Heart right ventricle (tissue), 16 donors: ENCODE measurements around the gene UTP3. TPM values are rescaled to one million over a fixed set of nuclear protein-coding genes. Genes with fewer than 3 reads are reported as not detected.
A peak's percentile ranks its signal among the peaks of the same experiment; 100 is the strongest.

Source experiments
- ATAC-seq, 8 donors: fragments of 200-7000 bp; cut with Tn5 transposase; one replicate each; pipeline ENCODE4 v1.9.1; 2020; ENCODE audit warnings: mild to moderate bottlenecking in 8 of 8, moderate library complexity in 8 of 8, moderate number of reproducible peaks in 1 of 8
- DNase-seq, 2 donors: peaks; one replicate each; pipeline ENCODE4 v3.0.0-alpha.2; 2020
- H3K27ac ChIP-seq, 10 donors: fragments of 200-600 bp; sonication (generic) in 2 of 10; one replicate each; pipeline versions ENCODE4 v1.5.0 to v1.8.0; 2020 to 2022; ENCODE audit warnings: mild to moderate bottlenecking in 3 of 10
- H3K27me3 ChIP-seq, 7 donors: fragments of 200-600 bp; one replicate each; pipeline ENCODE4 v1.8.0; 2021 to 2022; ENCODE audit warnings: mild to moderate bottlenecking in 2 of 7
- H3K36me3 ChIP-seq, 9 donors: fragments of 200-600 bp; sonication (generic) in 1 of 9; one replicate each; pipeline versions ENCODE4 v1.5.0 to v1.8.0; 2020 to 2022; ENCODE audit warnings: mild to moderate bottlenecking in 2 of 9
- H3K4me1 ChIP-seq, 9 donors: fragments of 200-600 bp; sonication (generic) in 1 of 9; one replicate each; pipeline versions ENCODE4 v1.5.0 to v1.8.0; 2020 to 2022; ENCODE audit warnings: mild to moderate bottlenecking in 4 of 9
- H3K4me3 ChIP-seq, 10 donors: fragments of 200-600 bp; sonication (generic) in 2 of 10; one replicate each; pipeline versions ENCODE4 v1.5.0 to v1.8.0; 2020 to 2022; ENCODE audit warnings: mild to moderate bottlenecking in 7 of 10, moderate library complexity in 2 of 10
- H3K9me3 ChIP-seq, 11 donors: fragments of 200-600 bp in 10 of 11; sonication (generic) in 2 of 11; one replicate each; pipeline versions ENCODE4 v1.5.0 to v1.8.0; 2013 to 2022; ENCODE audit warnings: mild to moderate bottlenecking in 2 of 11, control low read depth in 1 of 11, moderate library complexity in 1 of 11
- WGBS, 2 donors: extraction: QIAGEN DNeasy Blood & Tissue Kit; methylation state at CpG; one replicate each; pipeline ENCODE4 v1.1.7; 2013; ENCODE audit warnings: inconsistent platforms in 1 of 2; 5-methylcytosine and 5-hydroxymethylcytosine counted together
- intact Hi-C, 10 donors: fragments of 100-400 bp; cut with DNase I; formaldehyde crosslinking; loops; one replicate each; pipeline versions ENCODE4 v1.11.1 to v1.14.2; 2022
- polyA plus RNA-seq, 2 donors: library from polyadenylated mRNA; stranded (reverse); fragments of 200-250 nt; gene quantifications; one replicate each; pipeline ENCODE4 v1.2.3, GENCODE V29; 2013
- total RNA-seq, 10 donors: library from RNA; stranded (reverse); fragmentation: NEBNext Ultra II Directional in 3 of 10; extraction: Animal tissue kit (Norgen Biotek cat#: 25700) in 3 of 10; gene quantifications; one replicate each; pipeline versions ENCODE4 v1.2.1 to v1.2.4, GENCODE V29; 2021 to 2023
- TF ChIP-seq, protein P1 (sequence below), 9 donors: fragments of 200-600 bp; sonication (generic) in 2 of 9; IDR thresholded peaks; one replicate each; pipeline versions ENCODE4 v1.5.0 to v1.8.0; 2021 to 2022; ENCODE audit warnings: antibody characterized with exemption in 9 of 9, mild to moderate bottlenecking in 5 of 9, moderate library complexity in 1 of 9
- donor health status: Arrhythmogenic right ventricular cardiomyopathy.
- donor health status: ischemic (EF 13 %, LVEDD 7.1; RV severe dilation, severe dysfunction).
- donor health status: healthy with polysubstance abuse.
- donor health status: DM: no; HTN: yes; CAD: no.
- donor health status: DM: no; HTN: no; CAD: no.
- donor health status: ischemic (EF 25% LVEDD 6.9; RV normal size, moderate dysfunction).
- donor health status: ischemic (EF 25% LVEDD 5.7; RV mildly dilated, moderate dysfunction).
- donor health status: healthy.
- donor health status: DM: yes; HTN: yes; CAD: no.
- donor health status: Ischemic cardiomyopathy.
- donor health status: ischemic (EF 35%, LVEDD 5.7; RV mildly dilated, moderate dysfunction).
- donor health status: nonischemic (EF 11% LVEDD 7.7; RV severe dilation, severe dysfunction).
- donor health status: DM: yes; HTN: yes; CAD: no.
- donor health status: PGD.
- donor health status: ischemic (EF 29% LVEDD 5.4; RV normal size, mild dysfunction).
- donor health status: nonischemic (EF 23%, LVEDD 6.1; RV moderate dilation, normal function).

The UTP3 gene
- total and polyA plus RNA-seq, 12 donors, result 12.9 to 20.4 (median 17.4) TPM

DNA sequence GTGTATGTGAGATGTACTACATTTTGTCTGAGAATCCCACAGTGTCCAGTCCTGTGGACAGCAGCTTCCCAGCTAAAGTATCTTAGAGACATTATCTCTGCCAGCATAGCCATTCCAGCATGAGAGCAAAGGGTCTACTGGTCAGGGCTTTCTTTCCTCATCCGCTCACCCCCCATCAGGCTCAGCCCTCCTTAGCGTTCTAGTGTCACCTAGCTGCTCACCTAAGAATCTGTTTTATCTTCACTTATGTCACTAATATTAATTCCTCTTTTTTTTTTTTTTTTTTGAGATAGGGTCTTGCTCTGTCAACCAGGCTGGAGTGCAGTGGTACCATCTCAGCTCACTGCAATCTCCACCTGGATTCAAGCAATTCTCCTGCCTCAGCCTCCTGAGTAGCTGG, 49.1 kb downstream of the UTP3 start:
- TF ChIP-seq, protein P1, sequence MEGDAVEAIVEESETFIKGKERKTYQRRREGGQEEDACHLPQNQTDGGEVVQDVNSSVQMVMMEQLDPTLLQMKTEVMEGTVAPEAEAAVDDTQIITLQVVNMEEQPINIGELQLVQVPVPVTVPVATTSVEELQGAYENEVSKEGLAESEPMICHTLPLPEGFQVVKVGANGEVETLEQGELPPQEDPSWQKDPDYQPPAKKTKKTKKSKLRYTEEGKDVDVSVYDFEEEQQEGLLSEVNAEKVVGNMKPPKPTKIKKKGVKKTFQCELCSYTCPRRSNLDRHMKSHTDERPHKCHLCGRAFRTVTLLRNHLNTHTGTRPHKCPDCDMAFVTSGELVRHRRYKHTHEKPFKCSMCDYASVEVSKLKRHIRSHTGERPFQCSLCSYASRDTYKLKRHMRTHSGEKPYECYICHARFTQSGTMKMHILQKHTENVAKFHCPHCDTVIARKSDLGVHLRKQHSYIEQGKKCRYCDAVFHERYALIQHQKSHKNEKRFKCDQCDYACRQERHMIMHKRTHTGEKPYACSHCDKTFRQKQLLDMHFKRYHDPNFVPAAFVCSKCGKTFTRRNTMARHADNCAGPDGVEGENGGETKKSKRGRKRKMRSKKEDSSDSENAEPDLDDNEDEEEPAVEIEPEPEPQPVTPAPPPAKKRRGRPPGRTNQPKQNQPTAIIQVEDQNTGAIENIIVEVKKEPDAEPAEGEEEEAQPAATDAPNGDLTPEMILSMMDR (IDR thresholded peaks at IDR 0.05), result no peak
- Histone ChIP-seq H3K27ac (peak overlapping the region in 1 of 10 donors; percentile 24), H3K36me3 (peaks cover 0 to 1% (median 0%) of the 10 kb centered on the region in 9 donors), H3K27me3 (no peaks in the 10 kb centered on the region), H3K9me3 (no peaks in the 10 kb centered on the region), H3K4me3 (no peak overlapping the region), H3K4me1 (peaks cover 3 to 68% (median 45%) of the 10 kb centered on the region in 9 donors)
- no peak for DNase-seq
- no peak for ATAC-seq
- intact Hi-C loops, result no loop called here
- WGBS, 2 donors, result 90 to 94% methylated on average over 2 of the region's 2 CpGs

- WGBS, 2 donors, result 80 to 89% methylated on average over 6 of the region's 6 CpGs
- TF ChIP-seq, protein P1 (IDR thresholded peaks at IDR 0.05), result no peak
- Histone ChIP-seq H3K27me3 (no peaks in the 10 kb centered on the region), H3K4me1 (peaks cover 3 to 61% (median 35%) of the 10 kb centered on the region in 9 donors), H3K27ac (no peak overlapping the region), H3K9me3 (no peaks in the 10 kb centered on the region), H3K4me3 (no peak overlapping the region), H3K36me3 (peaks cover 0 to 5% (median 0%) of the 10 kb centered on the region in 9 donors)
- no peak for DNase-seq
- intact Hi-C loops, result no loop called here
- ATAC-seq, result no peak
These were observed 51.4 kb downstream of the UTP3 start for GRCh38 chr4:70739496-70740337.

Other genes with a start within 250 kb of the UTP3 start
- not detected for gene MUC7, start 216.3 kb upstream of the UTP3 start, total RNA-seq
- gene MUC7, start 216.3 kb upstream of the UTP3 start, polyA plus RNA-seq, result not detected
- gene AMTN, start 170.0 kb upstream of the UTP3 start, total RNA-seq, result not detected
- gene AMTN, start 170.0 kb upstream of the UTP3 start, polyA plus RNA-seq, result not detected
- gene AMBN, start 96.3 kb upstream of the UTP3 start, total RNA-seq, result not detected
- not detected for gene AMBN, start 96.3 kb upstream of the UTP3 start, polyA plus RNA-seq
- 10 to 100 TPM in 7 of 10 donors, 1 to 10 TPM in 3; 2.0 to 13.1 (median 11.6) TPM for gene ENAM, start 59.8 kb upstream of the UTP3 start, total RNA-seq
- gene ENAM, start 59.8 kb upstream of the UTP3 start, polyA plus RNA-seq, result under 1 TPM; 0.49 to 0.88 TPM
- 10 to 100 TPM in 2 of 10 donors, 1 to 10 TPM in 6, under 1 TPM in 2; 0.57 to 55.4 (median 3.8) TPM for gene JCHAIN, start 22.0 kb upstream of the UTP3 start, total RNA-seq
- 1 to 10 TPM in 1 of 2 donors, under 1 TPM in 1; 0.74 to 1.1 TPM for gene JCHAIN, start 22.0 kb upstream of the UTP3 start, polyA plus RNA-seq
- 10 to 100 TPM; 13.2 to 28.7 (median 21.7) TPM for gene RUFY3, start 33.4 kb downstream of the UTP3 start, total RNA-seq
- 10 to 100 TPM; 13.5 to 24.0 TPM for gene RUFY3, start 33.4 kb downstream of the UTP3 start, polyA plus RNA-seq
- 100 to 1,000 TPM in 7 of 10 donors, 10 to 100 TPM in 3; 85.1 to 131 (median 101) TPM for gene GRSF1, start 151.4 kb downstream of the UTP3 start, total RNA-seq
- 10 to 100 TPM; 33.7 to 54.7 TPM for gene GRSF1, start 151.4 kb downstream of the UTP3 start, polyA plus RNA-seq
- 10 to 100 TPM; 15.6 to 33.4 (median 20.3) TPM for gene MOB1B, start 213.8 kb downstream of the UTP3 start, total RNA-seq
- 1 to 10 TPM; 3.9 to 6.0 TPM for gene MOB1B, start 213.8 kb downstream of the UTP3 start, polyA plus RNA-seq